ENCODE results near the gene TBK1.

DNA sequence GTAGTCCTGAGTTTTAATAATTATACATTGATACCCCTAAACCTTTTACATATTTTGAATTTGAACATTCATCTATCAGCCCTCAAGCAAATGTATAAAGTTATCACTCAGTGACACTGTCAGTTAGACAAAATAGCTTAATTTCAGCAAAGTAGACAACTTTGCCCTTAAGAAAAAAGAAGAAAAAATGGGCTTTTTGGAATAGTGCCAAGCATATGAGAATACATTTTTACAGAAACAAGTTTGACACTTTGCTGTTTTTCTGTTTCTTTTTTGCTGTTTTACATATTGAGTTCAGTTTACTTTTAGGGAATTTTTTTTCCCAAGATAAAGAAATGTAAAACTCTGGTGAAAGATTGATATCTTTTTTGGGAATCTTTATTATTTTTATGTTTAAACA, 14.3 kb downstream of the TBK1 start:
- TF ChIP-seq POLR2A (IDR thresholded peaks at IDR 0.05), result no peak
- TF ChIP-seq POLR2AphosphoS5 (IDR thresholded peaks at IDR 0.05), result no peak
- TF ChIP-seq, protein P1, sequence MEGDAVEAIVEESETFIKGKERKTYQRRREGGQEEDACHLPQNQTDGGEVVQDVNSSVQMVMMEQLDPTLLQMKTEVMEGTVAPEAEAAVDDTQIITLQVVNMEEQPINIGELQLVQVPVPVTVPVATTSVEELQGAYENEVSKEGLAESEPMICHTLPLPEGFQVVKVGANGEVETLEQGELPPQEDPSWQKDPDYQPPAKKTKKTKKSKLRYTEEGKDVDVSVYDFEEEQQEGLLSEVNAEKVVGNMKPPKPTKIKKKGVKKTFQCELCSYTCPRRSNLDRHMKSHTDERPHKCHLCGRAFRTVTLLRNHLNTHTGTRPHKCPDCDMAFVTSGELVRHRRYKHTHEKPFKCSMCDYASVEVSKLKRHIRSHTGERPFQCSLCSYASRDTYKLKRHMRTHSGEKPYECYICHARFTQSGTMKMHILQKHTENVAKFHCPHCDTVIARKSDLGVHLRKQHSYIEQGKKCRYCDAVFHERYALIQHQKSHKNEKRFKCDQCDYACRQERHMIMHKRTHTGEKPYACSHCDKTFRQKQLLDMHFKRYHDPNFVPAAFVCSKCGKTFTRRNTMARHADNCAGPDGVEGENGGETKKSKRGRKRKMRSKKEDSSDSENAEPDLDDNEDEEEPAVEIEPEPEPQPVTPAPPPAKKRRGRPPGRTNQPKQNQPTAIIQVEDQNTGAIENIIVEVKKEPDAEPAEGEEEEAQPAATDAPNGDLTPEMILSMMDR (IDR thresholded peaks at IDR 0.05), result no peak
- TF ChIP-seq EP300 (IDR thresholded peaks at IDR 0.05), result no peak

Measured in upper lobe of left lung (tissue), 4 donors.